Measurements from ENCODE around the gene MCU. TPM values are rescaled to one million over a fixed set of nuclear protein-coding genes. Genes with fewer than 3 reads are reported as not detected.

Gene MCU
- total and polyA plus RNA-seq, 2 of the 8 experiments (the other 6 are each of a cell fraction or from before 2014, with no cell fraction given) = 51.6 to 62.2 TPM

- TF ChIP-seq E2F6 (IDR thresholded peaks at IDR 0.05) (no peak), BACH1 (IDR thresholded peaks at IDR 0.05; ENCODE audit: low read length) (no peak), HDAC2 (IDR thresholded peaks at IDR 0.05; ENCODE audit: borderline replicate concordance in 1 of 2, low read depth in 2 of 2, low read length in 2 of 2) (no peak), SP2 (IDR thresholded peaks at IDR 0.05; ENCODE audit: low read length) (no peak), USF2 (IDR thresholded peaks at IDR 0.05; ENCODE audit: low read length) (no peak), ATF2 (IDR thresholded peaks at IDR 0.05; ENCODE audit: low read length) (no peak)
These were observed 206.7 kb downstream of the MCU start (continued) for GRCh38 chr10:72898616-72899015.
